Omental fat pad (tissue), 4 donors: ENCODE measurements around the gene JAK3. TPM values are rescaled to one million over a fixed set of nuclear protein-coding genes. Genes with fewer than 3 reads are reported as not detected.
"Not testable (repeated sequence)": the region's sequence is repeated elsewhere in the genome, so short reads cannot be mapped to it uniquely, and the experiment has no call there.

Experiments used
- ATAC-seq: fragments of 150-250 bp; one replicate; pipeline ENCODE4 v1.9.1; 2016; ENCODE audit warnings: mild to moderate bottlenecking, moderate library complexity; ENCODE audit not compliant: low FRiP score
- DNase-seq: peaks from one replicate; pipeline ENCODE4 v3.0.0-alpha.2; 2019; ENCODE audit warnings: low spot score
- CTCF ChIP-seq, 3 donors: fragments of 450-650 bp; IDR thresholded peaks; one replicate each; pipeline ENCODE4 v1.5.1; 2016 to 2017; ENCODE audit warnings: antibody characterized with exemption in 3 of 3, mild to moderate bottlenecking in 3 of 3, moderate library complexity in 2 of 3
- total RNA-seq, 4 donors: library from RNA; depleted of rRNA; stranded (reverse); fragments of >200 nt; gene quantifications; one replicate each; pipeline ENCODE4 v1.1.0, GENCODE V29; 2016

The JAK3 gene
- total RNA-seq, 4 donors from 2014 or later = 2.3 to 25.1 (median 13.4) TPM

DNA sequence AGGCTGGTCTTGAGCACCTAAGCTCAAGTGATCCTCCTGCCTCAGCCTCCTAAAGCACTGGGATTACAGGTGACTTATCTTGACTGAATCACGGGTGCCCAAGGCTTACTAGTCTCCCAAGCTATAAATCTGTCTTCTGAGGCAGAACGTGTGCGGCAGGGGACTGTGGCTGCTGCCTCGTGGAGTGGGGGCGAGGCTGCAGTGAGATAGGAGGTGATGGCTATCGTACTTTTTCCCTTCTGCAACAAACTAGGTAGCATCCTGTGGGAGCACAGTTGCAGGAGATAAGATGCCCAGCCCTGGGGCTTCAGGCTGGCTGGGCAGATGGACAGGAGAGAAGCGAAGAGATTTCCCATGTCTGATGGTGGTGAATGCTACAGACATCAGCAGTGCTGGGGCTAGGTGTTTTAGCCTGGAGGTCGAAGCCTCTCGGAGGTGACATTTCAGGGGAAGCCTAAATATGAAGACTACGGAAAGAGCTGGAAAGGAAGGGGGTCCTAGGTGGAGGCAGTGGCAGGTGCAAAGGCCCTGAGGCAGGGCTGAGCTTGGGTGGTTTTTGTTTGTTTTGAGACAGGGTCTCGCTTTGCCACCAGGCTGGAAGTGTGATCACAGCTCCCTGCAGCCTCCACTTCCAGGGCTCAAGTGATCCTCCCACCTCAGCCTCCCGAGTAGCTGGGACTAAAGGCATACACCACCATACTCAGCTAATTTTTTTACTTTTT, 45.5 kb downstream of the JAK3 start:
- DNase-seq = no peak
- no peak for TF ChIP-seq CTCF (IDR thresholded peaks at IDR 0.05)
- ATAC-seq = no peak

- not testable (repeated sequence) for ATAC-seq
Observed at GRCh38 chr19:17798599-17798998, 49.2 kb downstream of the JAK3 start.

GRCh38 chr19:17797424-17798201, 50.2 kb downstream of the JAK3 start:
- DNase-seq = no peak
- no peak for ATAC-seq
- TF ChIP-seq CTCF (IDR thresholded peaks at IDR 0.05) = no peak

More at GRCh38 chr19:17798599-17798998, 49.2 kb downstream of the JAK3 start:
- not testable (repeated sequence) for DNase-seq

DNA sequence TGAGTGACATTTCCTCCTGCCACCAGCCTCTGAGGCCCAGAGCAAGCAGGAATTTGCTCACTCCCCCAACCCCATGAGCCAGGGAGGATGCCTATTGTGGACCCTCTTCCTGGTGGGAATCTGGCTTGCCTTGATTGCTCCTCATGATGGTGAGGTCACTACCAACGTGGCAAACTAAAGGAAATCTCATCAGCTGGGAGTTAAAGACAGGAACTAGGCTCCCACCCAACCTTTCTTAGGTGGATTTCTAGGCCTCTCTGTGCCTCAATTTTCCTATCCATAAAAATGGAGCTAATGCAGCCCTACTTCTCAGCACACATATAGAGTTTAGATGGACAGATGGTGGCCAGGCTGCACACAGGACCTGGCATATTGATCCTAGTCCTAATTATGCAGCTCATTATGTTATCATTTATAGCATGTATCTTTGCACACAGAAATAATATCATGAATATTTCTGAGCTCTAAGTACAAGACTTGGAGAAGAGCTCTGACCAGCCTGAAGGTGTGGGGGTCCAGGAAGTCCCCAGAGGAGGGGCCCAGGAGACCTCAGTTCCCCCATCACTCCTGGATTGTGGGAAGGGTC, 50.9 kb downstream of the JAK3 start:
- ATAC-seq (no peak), DNase-seq (no peak)
- no peak for TF ChIP-seq CTCF (IDR thresholded peaks at IDR 0.05)

DNA sequence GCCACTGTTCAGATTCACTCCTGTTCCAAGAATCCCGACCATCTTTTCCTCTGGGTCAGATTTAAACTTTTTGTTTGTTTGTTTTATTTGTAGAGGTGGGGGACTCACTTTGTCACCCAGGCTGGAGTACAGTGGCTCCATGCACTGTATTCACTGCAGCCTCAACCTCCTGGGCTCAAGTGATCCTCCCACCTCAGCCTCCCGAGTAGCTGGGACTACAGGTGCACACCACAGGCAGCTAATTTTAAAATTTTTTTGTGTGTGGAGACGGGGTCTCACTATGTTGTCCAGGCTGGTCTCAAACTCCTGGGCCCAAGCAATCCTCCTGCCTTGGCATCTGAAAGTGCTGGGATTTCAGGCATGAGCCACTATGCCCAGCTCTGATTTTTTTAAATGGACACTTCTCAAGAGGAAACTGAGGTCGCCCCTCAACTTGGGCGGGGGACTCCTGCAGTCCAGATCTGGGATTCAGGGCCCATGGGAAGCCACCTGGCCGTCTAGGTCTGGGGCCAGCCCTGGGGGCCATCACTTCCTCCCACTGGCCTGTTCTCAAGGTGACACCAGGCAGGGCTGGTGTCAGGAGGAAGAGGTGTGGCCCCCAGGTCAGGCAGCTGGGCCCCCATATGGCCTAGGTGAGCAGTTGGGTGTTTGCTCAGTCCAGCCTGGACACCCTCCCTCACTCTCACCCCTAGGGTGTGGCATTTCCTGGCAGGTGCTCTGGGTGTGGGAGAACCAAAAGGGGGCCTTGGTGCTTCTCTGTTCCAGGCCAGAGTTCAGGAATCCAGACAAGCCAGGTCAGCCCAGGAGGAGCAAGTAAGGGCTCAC, 51.6 kb downstream of the JAK3 start:
- TF ChIP-seq CTCF (IDR thresholded peaks at IDR 0.05) = no peak
- ATAC-seq = no peak
- DNase-seq = no peak

DNA sequence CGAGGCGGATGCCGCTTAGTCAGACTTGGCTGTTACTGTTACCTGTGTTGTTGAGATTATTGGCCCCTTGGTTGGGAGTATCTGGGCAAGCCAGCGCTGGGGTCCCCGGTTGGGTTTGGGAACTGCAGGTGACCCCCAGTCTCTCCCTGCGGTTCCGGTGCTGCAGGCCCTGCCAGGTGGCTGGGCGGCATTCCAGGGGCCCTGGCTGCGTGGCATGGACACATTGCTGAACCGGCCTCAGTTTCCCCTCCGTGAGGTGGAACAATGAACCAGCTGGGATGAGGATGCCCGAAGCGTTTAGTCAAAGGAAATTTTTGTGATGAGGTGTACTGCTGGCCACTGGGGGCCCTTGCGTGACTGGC, 52.3 kb downstream of the JAK3 start:
- DNase-seq (no peak), ATAC-seq (no peak)
- TF ChIP-seq CTCF (IDR thresholded peaks at IDR 0.05) = no peak
